ENCODE results near the gene SEMA4B.

SEMA4B gene

GRCh38 chr15:90202929-90203328 is 1.8 kb downstream of the SEMA4B start:
- no peak for DNase-seq
- no peaks in the 10 kb centered on the region for H3K36me3 ChIP-seq (replicated peaks)
- H3K4me3 ChIP-seq (ENCODE audit: low read depth, low read length) = no peak overlapping the region

GRCh38 chr15:90203473-90203872 is 2.3 kb downstream of the SEMA4B start:
- TF ChIP-seq CTCF (IDR thresholded peaks at IDR 0.05; ENCODE audit: low read depth, low read length, missing control alignments) = no peak
- no peaks in the 10 kb centered on the region for H3K36me3 ChIP-seq (replicated peaks)
- in situ Hi-C loops (cut with HindIII; ENCODE audit: low pct_ligation_motif_present, low sequenced_read_pairs) = no loop called here
- H3K27ac ChIP-seq = no peak overlapping the region
- H3K4me3 ChIP-seq (ENCODE audit: low read depth, low read length) = no peak overlapping the region
- H3K27me3 ChIP-seq (replicated peaks) = no peaks in the 10 kb centered on the region
- no peak for DNase-seq

More at GRCh38 chr15:90202929-90203328, 1.8 kb downstream of the SEMA4B start:
- no peak overlapping the region for H3K27ac ChIP-seq
- in situ Hi-C loops (cut with HindIII; ENCODE audit: low pct_ligation_motif_present, low sequenced_read_pairs) = no loop called here
- no peaks in the 10 kb centered on the region for H3K27me3 ChIP-seq (replicated peaks)
- TF ChIP-seq CTCF (IDR thresholded peaks at IDR 0.05; ENCODE audit: low read depth, low read length, missing control alignments) = no peak

- no peak for TF ChIP-seq CTCF (IDR thresholded peaks at IDR 0.05; ENCODE audit: low read depth, low read length, missing control alignments)
- Histone ChIP-seq H3K4me3 (ENCODE audit: low read depth, low read length) (no peak overlapping the region), H3K36me3 (replicated peaks) (no peaks in the 10 kb centered on the region), H3K27ac (no peak overlapping the region), H3K27me3 (replicated peaks) (no peaks in the 10 kb centered on the region)
- in situ Hi-C loops (cut with HindIII; ENCODE audit: low pct_ligation_motif_present, low sequenced_read_pairs) = no loop called here
- no peak for DNase-seq
Measured at GRCh38 chr15:90203922-90204321, 2.8 kb downstream of the SEMA4B start.

- Histone ChIP-seq H3K4me3 (ENCODE audit: low read depth, low read length) (no peak overlapping the region), H3K27me3 (replicated peaks) (no peaks in the 10 kb centered on the region), H3K27ac (no peak overlapping the region), H3K36me3 (replicated peaks) (no peaks in the 10 kb centered on the region)
- DNase-seq = no peak
- TF ChIP-seq CTCF (IDR thresholded peaks at IDR 0.05; ENCODE audit: low read depth, low read length, missing control alignments) = no peak
- in situ Hi-C loops (cut with HindIII; ENCODE audit: low pct_ligation_motif_present, low sequenced_read_pairs) = no loop called here
Measured at GRCh38 chr15:90205050-90205848, 4.1 kb downstream of the SEMA4B start.

GRCh38 chr15:90205886-90206285 is 4.8 kb downstream of the SEMA4B start:
- no peaks in the 10 kb centered on the region for H3K36me3 ChIP-seq (replicated peaks)
- H3K27ac ChIP-seq = no peak overlapping the region
- in situ Hi-C loops (cut with HindIII; ENCODE audit: low pct_ligation_motif_present, low sequenced_read_pairs) = no loop called here
- no peak for TF ChIP-seq CTCF (IDR thresholded peaks at IDR 0.05; ENCODE audit: low read depth, low read length, missing control alignments)
- no peak overlapping the region for H3K4me3 ChIP-seq (ENCODE audit: low read depth, low read length)
- H3K27me3 ChIP-seq (replicated peaks) = no peaks in the 10 kb centered on the region
- DNase-seq = no peak

- Histone ChIP-seq H3K27ac (no peak overlapping the region), H3K36me3 (replicated peaks) (no peaks in the 10 kb centered on the region), H3K4me3 (ENCODE audit: low read depth, low read length) (no peak overlapping the region), H3K27me3 (replicated peaks) (no peaks in the 10 kb centered on the region)
- no peak for DNase-seq
- in situ Hi-C loops (cut with HindIII; ENCODE audit: low pct_ligation_motif_present, low sequenced_read_pairs) = no loop called here
- no peak for TF ChIP-seq CTCF (IDR thresholded peaks at IDR 0.05; ENCODE audit: low read depth, low read length, missing control alignments)
Measured at GRCh38 chr15:90207252-90207651, 6.1 kb downstream of the SEMA4B start.
